HCT116 (cell line): ENCODE results near the gene CD40LG. TPM values are rescaled to one million over a fixed set of nuclear protein-coding genes. Genes with fewer than 3 reads are reported as not detected.

Source experiments
- ATAC-seq: fragments of 200-7000 bp; cut with Tn5 transposase; 2 replicates; pipeline ENCODE4 v1.9.1; 2020; ENCODE audit warnings: mild to moderate bottlenecking, moderate library complexity
- BruUV-seq: library from RNA; stranded (reverse); fragments of 400-500 nt; replicated peaks from 2 replicates; lab custom pipeline; 2021; lab: Mats Ljungman, UMichigan
- CTCF ChIA-PET: fragments of 300-600 bp; sonication (Branson Sonifier 250); formaldehyde crosslinking; loops from one replicate; lab custom pipeline; 2021; ENCODE audit warnings: antibody characterized with exemption; lab: Charles Lee
- POLR2A ChIA-PET: fragments of 300-600, 350-600 bp; sonication (Branson Sonifier 250); formaldehyde crosslinking; loops from one replicate; lab custom pipeline; 2021; ENCODE audit warnings: antibody characterized with exemption; lab: Charles Lee
- RAD21 ChIA-PET, 2 experiments: fragments of 300-600 bp; sonication (Branson Sonifier 250); formaldehyde crosslinking; loops; one replicate each; lab custom pipeline; 2023; ENCODE audit warnings: low total read pairs in 2 of 2; ENCODE audit not compliant: uncharacterized antibody in 2 of 2, unreplicated experiment in 2 of 2, low non-redundant PET in 1 of 2; lab: Charles Lee
- DNase-seq: peaks from one replicate; pipeline ENCODE4 v3.0.0-alpha.2; 2010; ENCODE audit warnings: low read depth, low spot score
- H2AFZ ChIP-seq: fragments of 200-600 bp; shearing (Covaris generic), sonication (generic); 2 replicates; pipeline ENCODE4 v1.6.1; 2017; ENCODE audit warnings: low read depth, mixed run types, mixed read lengths, antibody characterized with exemption, low read length; ENCODE audit not compliant: poor library complexity, severe bottlenecking
- H3K27ac ChIP-seq: 2 replicates; pipeline ENCODE4 v1.5.1; 2012; ENCODE audit warnings: low read depth, low read length
- H3K27me3 ChIP-seq: fragments of 200-600 bp; sonication (generic); 2 replicates; pipeline ENCODE4 v1.6.1; 2016; ENCODE audit warnings: mixed run types, low read length, mixed read lengths; ENCODE audit not compliant: insufficient read depth
- H3K36me3 ChIP-seq, 2 experiments: fragments of 200-500 bp in 1 of 2; fragments of 200-600 bp in 1 of 2; sonication (Bioruptor generic) in 1 of 2; sonication (generic) in 1 of 2; 2 replicates each; pipeline versions ENCODE4 v1.5.1 to v1.6.1; 2014 to 2016; ENCODE audit warnings: low read length in 2 of 2, inconsistent platforms in 1 of 2, mixed read lengths in 1 of 2, mixed run types in 1 of 2; ENCODE audit not compliant: insufficient read depth in 2 of 2, control insufficient read depth in 1 of 2
- H3K4me1 ChIP-seq, 2 experiments: fragments of 200-600 bp in 1 of 2; sonication (generic) in 1 of 2; 2 replicates each; pipeline versions ENCODE4 v1.5.1 to v1.6.1; 2012 to 2017; ENCODE audit warnings: low read length in 2 of 2, inconsistent platforms in 1 of 2, mild to moderate bottlenecking in 1 of 2, mixed read lengths in 1 of 2, mixed run types in 1 of 2, moderate library complexity in 1 of 2; ENCODE audit not compliant: insufficient read depth in 2 of 2, control insufficient read depth in 1 of 2
- H3K4me2 ChIP-seq: fragments of 200-600 bp; sonication (generic); 2 replicates; pipeline ENCODE4 v1.6.1; 2017; ENCODE audit warnings: mixed run types, low read length, mixed read lengths
- H3K4me3 ChIP-seq, 2 experiments: fragments of 200-600 bp in 1 of 2; sonication (generic) in 1 of 2; replicated peaks in 1 of 2; 2 replicates each; pipeline ENCODE4 v1.5.1; 2011 to 2016; ENCODE audit warnings: low read length in 2 of 2, control low read depth in 1 of 2, low read depth in 1 of 2, mild to moderate bottlenecking in 1 of 2, mixed read lengths in 1 of 2, mixed run types in 1 of 2
- H3K79me2 ChIP-seq: fragments of 200-600 bp; sonication (generic); 2 replicates; pipeline ENCODE4 v1.6.1; 2017; ENCODE audit warnings: mild to moderate bottlenecking, mixed run types, low read length, moderate library complexity, mixed read lengths; ENCODE audit not compliant: insufficient read depth
- H3K9ac ChIP-seq: fragments of 200-600 bp; sonication (generic); 2 replicates; pipeline ENCODE4 v1.6.1; 2016; ENCODE audit warnings: low read length, mixed read lengths
- H3K9me2 ChIP-seq: fragments of 200-600 bp; sonication (generic), shearing (Covaris generic); 2 replicates; pipeline ENCODE4 v1.6.1; 2017; ENCODE audit warnings: mixed run types, mild to moderate bottlenecking, moderate library complexity; ENCODE audit not compliant: insufficient read depth
- H3K9me3 ChIP-seq, 2 experiments: fragments of 200-500 bp in 1 of 2; fragments of 200-600 bp in 1 of 2; sonication (Bioruptor generic) in 1 of 2; sonication (generic) in 1 of 2; 2 replicates each; pipeline ENCODE4 v1.6.1; 2014 to 2017; ENCODE audit warnings: low read length in 2 of 2, mixed read lengths in 2 of 2, inconsistent platforms in 1 of 2, low read depth in 1 of 2, mild to moderate bottlenecking in 1 of 2, mixed run types in 1 of 2, moderate library complexity in 1 of 2; ENCODE audit not compliant: control insufficient read depth in 1 of 2, insufficient read depth in 1 of 2
- H4K20me1 ChIP-seq: fragments of 200-600 bp; sonication (generic), shearing (Covaris generic); 2 replicates; pipeline ENCODE4 v1.6.1; 2017; ENCODE audit warnings: mixed run types, mild to moderate bottlenecking, moderate library complexity; ENCODE audit not compliant: insufficient read depth
- CBX3 ChIP-seq: IDR thresholded peaks from 2 replicates; pipeline ENCODE4 v1.6.1; 2012; ENCODE audit warnings: low read depth
- CEBPB ChIP-seq: IDR thresholded peaks from 2 replicates; pipeline ENCODE4 v1.6.1; 2012; ENCODE audit warnings: low read depth
- EGR1 ChIP-seq: IDR thresholded peaks from 2 replicates; pipeline ENCODE4 v1.6.1; 2012; ENCODE audit warnings: low read depth
- EZH2 ChIP-seq: fragments of 200-600 bp; sonication (generic); IDR thresholded peaks from 2 replicates; pipeline ENCODE4 v1.6.1; 2017; ENCODE audit warnings: antibody characterized with exemption, mixed run types
- EZH2phosphoT487 ChIP-seq: fragments of 200-600 bp; IDR thresholded peaks from 2 replicates; pipeline ENCODE4 v1.6.1; 2018; ENCODE audit warnings: antibody characterized with exemption, borderline replicate concordance
- RAD21 ChIP-seq: IDR thresholded peaks from 2 replicates; pipeline ENCODE4 v1.6.1; 2012; ENCODE audit warnings: low read depth, mild to moderate bottlenecking
- SIN3A ChIP-seq: IDR thresholded peaks from 2 replicates; pipeline ENCODE4 v1.6.1; 2012; ENCODE audit warnings: low read depth
- SRF ChIP-seq: IDR thresholded peaks from 2 replicates; pipeline ENCODE4 v1.6.1; 2012; ENCODE audit warnings: low read depth
- YY1 ChIP-seq: IDR thresholded peaks from 2 replicates; pipeline ENCODE4 v1.6.1; 2011; ENCODE audit warnings: low read length, low read depth, moderate library complexity, mild to moderate bottlenecking; ENCODE audit not compliant: insufficient replicate concordance; ENCODE audit errors: extremely low read depth
- intact Hi-C: fragments of 100-400 bp; cut with micrococcal nuclease; formaldehyde crosslinking; loops from 2 replicates; pipeline ENCODE4 v1.10.0; 2022
- total RNA-seq: library from RNA; stranded (reverse); gene quantifications from one replicate; pipeline ENCODE4 v1.2.1, GENCODE V29; 2021; ENCODE audit not compliant: unreplicated experiment
- TF ChIP-seq, protein P1 (sequence below): IDR thresholded peaks from 2 replicates; pipeline ENCODE4 v1.6.1; 2012; ENCODE audit warnings: low read depth
- TF ChIP-seq, protein P2 (sequence below): IDR thresholded peaks from 2 replicates; pipeline ENCODE4 v1.6.1; 2012
- TF ChIP-seq, protein P3 (sequence below): IDR thresholded peaks from 2 replicates; pipeline ENCODE4 v1.6.1; 2012

CD40LG gene
- total RNA-seq, 1 experiment from 2014 or later = not detected

DNA sequence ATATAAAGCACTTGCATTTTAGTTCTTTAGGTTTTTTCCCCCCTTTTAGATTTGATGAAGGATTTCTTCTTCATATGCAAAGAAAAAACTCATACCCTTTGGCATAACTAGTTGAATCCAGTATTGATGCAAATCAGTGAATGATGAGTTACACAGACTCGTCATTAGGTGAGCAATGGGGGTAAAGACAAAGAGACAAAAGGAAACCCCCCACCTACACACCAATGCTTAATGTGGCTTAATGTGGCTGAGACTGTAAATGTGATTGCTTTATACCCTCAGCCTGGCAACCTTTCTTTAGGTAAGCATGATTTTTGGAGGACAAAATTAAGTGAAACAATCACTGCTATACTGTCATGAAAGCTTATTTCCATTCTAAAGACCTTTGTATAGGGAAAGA is 39.5 kb downstream of the CD40LG start:
- POLR2A ChIA-PET = no interaction called here
- no peaks in the 10 kb centered on the region for H4K20me1 ChIP-seq
- H3K79me2 ChIP-seq = no peaks in the 10 kb centered on the region
- H2AFZ ChIP-seq = no peak overlapping the region
- no peak overlapping the region for H3K4me3 ChIP-seq
- ATAC-seq (no peak), DNase-seq (no peak)
- no peaks in the 10 kb centered on the region for H3K4me1 ChIP-seq
- TF ChIP-seq, protein P1, sequence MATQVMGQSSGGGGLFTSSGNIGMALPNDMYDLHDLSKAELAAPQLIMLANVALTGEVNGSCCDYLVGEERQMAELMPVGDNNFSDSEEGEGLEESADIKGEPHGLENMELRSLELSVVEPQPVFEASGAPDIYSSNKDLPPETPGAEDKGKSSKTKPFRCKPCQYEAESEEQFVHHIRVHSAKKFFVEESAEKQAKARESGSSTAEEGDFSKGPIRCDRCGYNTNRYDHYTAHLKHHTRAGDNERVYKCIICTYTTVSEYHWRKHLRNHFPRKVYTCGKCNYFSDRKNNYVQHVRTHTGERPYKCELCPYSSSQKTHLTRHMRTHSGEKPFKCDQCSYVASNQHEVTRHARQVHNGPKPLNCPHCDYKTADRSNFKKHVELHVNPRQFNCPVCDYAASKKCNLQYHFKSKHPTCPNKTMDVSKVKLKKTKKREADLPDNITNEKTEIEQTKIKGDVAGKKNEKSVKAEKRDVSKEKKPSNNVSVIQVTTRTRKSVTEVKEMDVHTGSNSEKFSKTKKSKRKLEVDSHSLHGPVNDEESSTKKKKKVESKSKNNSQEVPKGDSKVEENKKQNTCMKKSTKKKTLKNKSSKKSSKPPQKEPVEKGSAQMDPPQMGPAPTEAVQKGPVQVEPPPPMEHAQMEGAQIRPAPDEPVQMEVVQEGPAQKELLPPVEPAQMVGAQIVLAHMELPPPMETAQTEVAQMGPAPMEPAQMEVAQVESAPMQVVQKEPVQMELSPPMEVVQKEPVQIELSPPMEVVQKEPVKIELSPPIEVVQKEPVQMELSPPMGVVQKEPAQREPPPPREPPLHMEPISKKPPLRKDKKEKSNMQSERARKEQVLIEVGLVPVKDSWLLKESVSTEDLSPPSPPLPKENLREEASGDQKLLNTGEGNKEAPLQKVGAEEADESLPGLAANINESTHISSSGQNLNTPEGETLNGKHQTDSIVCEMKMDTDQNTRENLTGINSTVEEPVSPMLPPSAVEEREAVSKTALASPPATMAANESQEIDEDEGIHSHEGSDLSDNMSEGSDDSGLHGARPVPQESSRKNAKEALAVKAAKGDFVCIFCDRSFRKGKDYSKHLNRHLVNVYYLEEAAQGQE = no peak
- no peak for TF ChIP-seq YY1
- TF ChIP-seq CBX3 = no peak
- no peak for TF ChIP-seq EZH2
- no peak for TF ChIP-seq CEBPB
- TF ChIP-seq, protein P2, sequence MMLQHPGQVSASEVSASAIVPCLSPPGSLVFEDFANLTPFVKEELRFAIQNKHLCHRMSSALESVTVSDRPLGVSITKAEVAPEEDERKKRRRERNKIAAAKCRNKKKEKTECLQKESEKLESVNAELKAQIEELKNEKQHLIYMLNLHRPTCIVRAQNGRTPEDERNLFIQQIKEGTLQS = no peak
- no peak for TF ChIP-seq RAD21
- no peak for TF ChIP-seq EGR1
- no peak for TF ChIP-seq EZH2phosphoT487
- TF ChIP-seq, protein P3, sequence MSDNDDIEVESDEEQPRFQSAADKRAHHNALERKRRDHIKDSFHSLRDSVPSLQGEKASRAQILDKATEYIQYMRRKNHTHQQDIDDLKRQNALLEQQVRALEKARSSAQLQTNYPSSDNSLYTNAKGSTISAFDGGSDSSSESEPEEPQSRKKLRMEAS = no peak
- TF ChIP-seq SIN3A = no peak
- no peak for TF ChIP-seq SRF
- no peaks in the 10 kb centered on the region for H3K36me3 ChIP-seq
- H3K9me2 ChIP-seq = no peaks in the 10 kb centered on the region
- RAD21 ChIA-PET = no interaction called here
- no TSS peak for BruUV-seq
- H3K9ac ChIP-seq = no peak overlapping the region
- intact Hi-C loops = no loop called here
- CTCF ChIA-PET = no interaction called here
- no peak overlapping the region for H3K4me2 ChIP-seq
- no peaks in the 10 kb centered on the region for H3K9me3 ChIP-seq
- H3K27ac ChIP-seq = no peak overlapping the region
- H3K27me3 ChIP-seq = no peaks in the 10 kb centered on the region
